ENCODE measurements around the gene ZNF462.

ZNF462 gene

GRCh38 chr9:106864373-106865143 is 1.6 kb downstream of the ZNF462 start:
- DNase-seq, result no peak

- DNase-seq, result no peak
Measured at GRCh38 chr9:106866243-106866642, 3.3 kb downstream of the ZNF462 start.

- DNase-seq, result no peak
Measured at GRCh38 chr9:106867286-106867685, 4.3 kb downstream of the ZNF462 start.

- DNase-seq, result no peak
Measured at GRCh38 chr9:106868087-106868486, 5.1 kb downstream of the ZNF462 start.

GRCh38 chr9:106868565-106868964 is 5.6 kb downstream of the ZNF462 start:
- DNase-seq, result no peak

GRCh38 chr9:106869028-106869427 is 6.1 kb downstream of the ZNF462 start:
- no peak for DNase-seq

GRCh38 chr9:106869458-106869857 is 6.5 kb downstream of the ZNF462 start:
- DNase-seq, result no peak

GRCh38 chr9:106872641-106873040 is 9.7 kb downstream of the ZNF462 start:
- DNase-seq, result no peak

- DNase-seq, result no peak
Measured at GRCh38 chr9:106874031-106874430, 11.1 kb downstream of the ZNF462 start.

GRCh38 chr9:106874652-106875051 is 11.7 kb downstream of the ZNF462 start:
- no peak for DNase-seq

GRCh38 chr9:106875529-106875928 is 12.6 kb downstream of the ZNF462 start:
- DNase-seq, result no peak

- DNase-seq, result no peak
Measured at GRCh38 chr9:106877345-106877744, 14.4 kb downstream of the ZNF462 start.

- no peak for DNase-seq
Measured at GRCh38 chr9:106878081-106878837, 15.3 kb downstream of the ZNF462 start.

GRCh38 chr9:106878934-106879333 is 16.0 kb downstream of the ZNF462 start:
- no peak for DNase-seq

GRCh38 chr9:106879439-106879882 is 16.5 kb downstream of the ZNF462 start:
- DNase-seq, result no peak

GRCh38 chr9:106880081-106880480 is 17.1 kb downstream of the ZNF462 start:
- no peak for DNase-seq

GRCh38 chr9:106880863-106881262 is 17.9 kb downstream of the ZNF462 start:
- DNase-seq, result no peak

GRCh38 chr9:106883030-106883429 is 20.1 kb downstream of the ZNF462 start:
- DNase-seq, result no peak

- DNase-seq, result no peak
Measured at GRCh38 chr9:106883626-106884190, 20.7 kb downstream of the ZNF462 start.

- DNase-seq, result no peak
Measured at GRCh38 chr9:106885451-106885850, 22.5 kb downstream of the ZNF462 start.

- no peak for DNase-seq
Measured at GRCh38 chr9:106886111-106887046, 23.4 kb downstream of the ZNF462 start.

GRCh38 chr9:106887066-106887465 is 24.1 kb downstream of the ZNF462 start:
- DNase-seq, result no peak
